Measurements from ENCODE around the gene HSPA2.

Gene HSPA2

DNA sequence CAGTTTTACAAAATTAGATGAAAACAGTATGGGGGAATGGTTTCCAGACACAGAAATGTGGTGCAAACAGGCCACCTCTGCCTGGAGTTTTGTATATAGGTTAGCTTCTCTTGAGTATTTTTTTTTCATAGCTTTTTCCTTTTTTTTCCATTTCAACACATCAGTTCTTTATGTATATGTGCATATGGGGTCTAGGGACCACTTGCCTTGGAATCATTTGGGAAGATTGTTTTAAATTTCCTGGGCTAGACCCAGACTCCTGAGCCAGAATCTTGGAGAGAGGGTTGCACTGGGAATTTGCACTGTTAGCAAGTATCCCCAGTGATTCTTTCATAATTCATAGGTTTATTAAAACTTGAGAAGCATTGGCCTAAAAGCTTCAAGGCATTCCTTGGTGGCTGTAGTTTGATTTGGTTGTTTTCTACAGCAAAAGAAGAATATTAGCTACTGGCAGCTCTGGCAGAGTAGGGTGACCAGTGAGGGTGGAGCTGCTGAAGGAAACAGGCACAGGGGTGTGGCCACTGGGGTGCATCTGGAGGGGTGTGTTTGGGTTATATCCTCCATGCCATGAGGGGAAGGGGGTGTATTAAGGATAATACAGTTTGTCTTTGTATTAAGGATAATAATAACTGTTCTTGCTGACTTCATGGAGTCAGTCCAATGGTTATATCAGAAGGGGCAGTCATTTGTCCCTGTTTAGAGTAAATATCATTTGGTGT is 32.0 kb downstream of the HSPA2 start:
- DNase-seq (ENCODE audit: low spot score): no peak
- TF ChIP-seq, protein P1, sequence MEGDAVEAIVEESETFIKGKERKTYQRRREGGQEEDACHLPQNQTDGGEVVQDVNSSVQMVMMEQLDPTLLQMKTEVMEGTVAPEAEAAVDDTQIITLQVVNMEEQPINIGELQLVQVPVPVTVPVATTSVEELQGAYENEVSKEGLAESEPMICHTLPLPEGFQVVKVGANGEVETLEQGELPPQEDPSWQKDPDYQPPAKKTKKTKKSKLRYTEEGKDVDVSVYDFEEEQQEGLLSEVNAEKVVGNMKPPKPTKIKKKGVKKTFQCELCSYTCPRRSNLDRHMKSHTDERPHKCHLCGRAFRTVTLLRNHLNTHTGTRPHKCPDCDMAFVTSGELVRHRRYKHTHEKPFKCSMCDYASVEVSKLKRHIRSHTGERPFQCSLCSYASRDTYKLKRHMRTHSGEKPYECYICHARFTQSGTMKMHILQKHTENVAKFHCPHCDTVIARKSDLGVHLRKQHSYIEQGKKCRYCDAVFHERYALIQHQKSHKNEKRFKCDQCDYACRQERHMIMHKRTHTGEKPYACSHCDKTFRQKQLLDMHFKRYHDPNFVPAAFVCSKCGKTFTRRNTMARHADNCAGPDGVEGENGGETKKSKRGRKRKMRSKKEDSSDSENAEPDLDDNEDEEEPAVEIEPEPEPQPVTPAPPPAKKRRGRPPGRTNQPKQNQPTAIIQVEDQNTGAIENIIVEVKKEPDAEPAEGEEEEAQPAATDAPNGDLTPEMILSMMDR (IDR thresholded peaks at IDR 0.05; ENCODE audit: extremely low read depth, missing control alignments): no peak

DNA sequence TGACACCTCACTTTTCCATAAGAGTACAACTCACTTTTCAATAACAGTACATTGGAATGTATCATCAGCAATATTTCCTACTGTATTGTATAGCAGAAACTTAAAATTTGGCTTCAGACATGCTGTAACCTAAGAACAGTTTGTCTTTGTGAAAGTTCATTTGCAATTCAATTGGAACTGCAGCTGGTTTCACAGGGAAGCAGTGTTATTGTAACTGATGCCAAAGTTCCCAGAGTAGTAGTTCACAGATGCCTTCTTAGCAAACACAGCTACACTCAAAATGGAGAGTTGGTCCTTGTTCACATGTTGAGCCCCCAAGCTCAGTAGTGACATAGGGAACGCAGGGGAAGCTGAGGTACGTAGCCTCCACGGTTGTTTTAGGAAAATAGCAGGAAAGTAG is 32.6 kb downstream of the HSPA2 start:
- DNase-seq (ENCODE audit: low spot score): no peak
- TF ChIP-seq, protein P1 (IDR thresholded peaks at IDR 0.05; ENCODE audit: extremely low read depth, missing control alignments): no peak

DNA sequence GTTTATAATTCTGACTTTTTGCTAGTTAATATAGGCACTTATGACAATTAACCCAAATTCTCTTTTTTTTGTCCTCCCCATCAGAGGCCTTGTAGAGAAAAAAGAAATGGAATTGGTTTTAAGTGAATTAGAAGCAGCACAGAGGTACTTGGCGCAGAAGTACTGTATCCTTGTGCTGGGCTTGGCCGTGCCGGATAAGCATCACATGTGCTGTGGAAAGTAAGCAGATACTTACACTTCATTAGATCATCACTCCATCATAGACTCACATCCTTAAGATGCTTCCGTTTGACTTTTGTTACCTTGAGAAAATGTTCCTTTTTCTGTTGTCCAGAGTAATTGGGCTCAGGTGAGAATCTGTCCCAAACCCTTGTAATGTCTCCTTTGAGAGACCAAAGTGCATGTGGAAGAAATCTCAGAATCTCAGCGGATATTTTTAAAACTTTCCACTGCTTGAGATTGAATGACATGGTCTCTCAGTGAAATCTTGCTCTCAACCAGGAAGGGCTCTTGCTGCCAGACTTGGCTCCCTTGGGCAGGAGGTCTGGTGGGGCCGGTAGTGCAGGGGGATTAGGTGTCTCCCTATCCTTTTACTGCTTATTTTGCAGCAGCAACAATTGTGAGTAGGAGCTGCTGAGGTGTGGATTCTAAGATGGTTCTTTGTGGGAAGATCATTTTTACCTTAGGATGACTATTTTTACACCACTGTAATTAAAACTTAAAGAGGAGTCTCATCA is 34.0 kb downstream of the HSPA2 start:
- TF ChIP-seq, protein P1 (IDR thresholded peaks at IDR 0.05; ENCODE audit: extremely low read depth, missing control alignments): no peak
- no peak for DNase-seq (ENCODE audit: low spot score)

DNA sequence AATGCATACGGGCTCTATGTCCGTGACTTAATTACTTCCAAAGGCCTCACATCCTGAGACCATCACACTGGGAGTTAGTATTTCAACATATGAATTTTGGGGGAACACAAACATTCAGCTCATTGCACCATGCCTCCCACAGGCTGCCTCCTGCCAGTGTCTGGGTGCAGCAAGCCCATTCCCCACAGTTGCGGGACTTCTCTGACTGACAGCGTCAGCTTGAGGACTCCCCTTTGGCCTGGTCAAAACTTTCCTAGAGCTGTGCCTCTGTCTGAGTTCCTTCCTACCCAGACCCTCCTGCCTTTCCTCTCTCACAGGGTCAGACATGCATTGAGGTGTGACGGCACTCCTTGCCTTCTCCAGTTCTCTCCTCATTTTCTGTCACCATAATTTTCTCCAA is 36.7 kb downstream of the HSPA2 start:
- TF ChIP-seq, protein P1 (IDR thresholded peaks at IDR 0.05; ENCODE audit: extremely low read depth, missing control alignments): no peak
- no peak for DNase-seq (ENCODE audit: low spot score)

DNA sequence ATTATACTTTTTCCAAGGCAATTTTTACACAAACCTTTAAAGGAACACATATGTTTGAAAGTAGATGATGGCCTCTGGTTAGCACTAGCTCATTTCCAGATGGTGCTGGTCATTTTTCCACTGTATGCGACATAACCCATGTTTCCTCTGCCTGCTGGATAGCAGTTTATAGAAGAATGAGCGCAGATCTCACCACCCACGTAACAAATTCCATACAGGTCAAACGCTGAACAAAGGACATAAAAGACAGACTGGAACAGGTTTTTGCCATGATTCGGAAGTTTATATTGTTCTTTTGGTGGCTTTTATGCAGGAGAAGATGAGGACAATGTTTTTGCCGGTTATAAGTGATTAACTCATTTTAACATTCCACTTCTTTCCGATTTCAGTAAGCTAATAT is 39.9 kb downstream of the HSPA2 start:
- TF ChIP-seq, protein P1 (IDR thresholded peaks at IDR 0.05; ENCODE audit: extremely low read depth, missing control alignments): no peak
- DNase-seq (ENCODE audit: low spot score): no peak

DNA sequence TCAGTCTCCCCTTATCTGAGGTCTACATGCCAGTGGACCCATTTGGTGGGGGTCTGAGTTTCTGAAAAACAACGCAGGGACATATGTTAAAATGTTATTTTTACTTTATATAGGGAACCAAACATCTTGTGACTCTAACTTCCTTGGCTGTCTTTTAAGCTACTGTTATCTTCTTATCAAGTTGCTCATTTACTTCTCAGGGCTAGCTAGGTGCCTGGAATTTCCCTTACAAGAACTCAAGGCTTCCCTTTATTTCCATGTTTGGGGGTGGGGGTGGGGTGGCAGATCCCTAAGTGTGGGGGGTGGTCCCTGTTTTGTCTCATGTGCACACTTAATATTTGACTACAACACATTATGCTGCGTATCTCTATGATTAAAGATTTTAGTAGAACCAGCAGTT is 40.8 kb downstream of the HSPA2 start:
- TF ChIP-seq, protein P1 (IDR thresholded peaks at IDR 0.05; ENCODE audit: extremely low read depth, missing control alignments): no peak

DNA sequence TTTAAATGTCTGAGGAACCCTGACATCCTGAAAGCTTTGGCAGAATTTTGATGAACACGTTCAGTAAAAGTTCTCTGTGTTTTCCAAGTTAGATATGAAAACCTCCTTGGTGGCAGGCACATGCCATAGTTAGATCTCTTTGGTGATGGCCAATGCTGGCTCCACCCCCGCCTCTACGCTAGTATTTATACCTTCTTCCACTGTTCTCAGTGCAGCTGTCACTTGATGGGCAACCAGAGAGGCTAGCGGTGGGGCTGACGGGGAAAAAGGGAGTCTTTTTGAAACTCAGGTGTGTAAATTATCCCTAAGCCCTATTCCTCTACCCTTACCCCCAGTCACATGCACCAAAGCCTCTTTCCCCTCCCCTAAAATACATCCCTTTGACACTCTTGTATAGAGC is 41.3 kb downstream of the HSPA2 start:
- DNase-seq (ENCODE audit: low spot score): no peak
- TF ChIP-seq, protein P1 (IDR thresholded peaks at IDR 0.05; ENCODE audit: extremely low read depth, missing control alignments): no peak

More for the DNA sequence above, 40.8 kb downstream of the HSPA2 start:
- DNase-seq (ENCODE audit: low spot score): no peak

All from GM20000 (cell line).